NCI-H446 treated with DMSO at 0.1 percent for 48 hours (cell line): ENCODE results near the gene IRS4.

Experiments used
- DNase-seq: peaks from one replicate; lab custom pipeline; 2025; lab: John Stamatoyannopoulos, UW

IRS4 gene

DNA sequence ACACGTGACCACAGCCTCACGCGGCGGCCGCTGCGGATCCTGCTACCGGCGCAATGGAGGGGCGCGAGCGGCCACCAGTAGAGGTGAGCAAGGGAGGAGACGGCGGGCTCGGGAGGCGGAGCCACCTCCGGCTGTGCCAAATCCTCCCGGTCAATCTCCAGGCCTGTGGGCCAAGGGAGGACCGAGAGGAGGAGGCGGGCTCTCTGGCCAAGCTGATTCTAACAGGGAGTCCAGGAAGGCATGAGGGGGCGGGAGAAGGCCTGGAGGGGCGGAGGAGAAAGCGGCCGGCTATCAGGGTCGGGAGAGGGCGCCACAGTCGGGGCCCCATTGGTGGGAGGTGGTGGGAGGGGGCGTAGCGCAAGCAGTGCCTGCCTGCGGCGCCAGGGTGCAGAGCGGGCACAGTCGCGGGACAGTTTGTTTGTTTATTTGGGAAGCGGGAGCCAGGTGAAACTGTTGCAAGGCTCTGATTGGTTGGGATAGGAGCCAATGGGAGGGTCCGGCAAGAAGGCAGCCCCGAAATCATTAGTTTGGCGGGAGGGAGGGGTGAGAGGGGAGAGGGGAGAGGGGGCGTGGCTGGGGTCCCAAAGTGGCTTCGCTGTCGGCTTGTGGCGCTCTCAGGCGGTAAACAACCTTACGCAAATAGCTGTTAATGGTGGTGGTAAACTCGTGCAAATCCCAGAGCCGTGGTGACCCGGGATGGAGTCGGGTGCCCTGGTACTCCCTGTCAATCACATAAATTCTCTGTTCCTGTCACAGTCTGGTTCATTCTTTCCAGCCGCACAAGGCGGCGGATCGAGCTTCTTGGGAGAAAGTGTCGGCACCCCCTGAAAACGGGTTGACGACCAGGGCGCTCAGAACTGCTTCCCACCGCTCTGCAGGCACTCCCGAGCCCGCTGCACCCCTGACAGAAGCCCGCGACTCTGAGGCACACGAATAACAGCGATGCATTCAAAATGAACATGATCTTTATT is at the start of gene IRS4:
Gene IRS4, minus strand, starts transcription at position 55 of the 971 bp plus-strand sequence.
- no peak for DNase-seq

- no peak for DNase-seq
Observed at GRCh38 chrX:108772549-108772948, 36.2 kb upstream of the IRS4 start.

GRCh38 chrX:108763559-108763958 is 27.2 kb upstream of the IRS4 start:
- no peak for DNase-seq

DNA sequence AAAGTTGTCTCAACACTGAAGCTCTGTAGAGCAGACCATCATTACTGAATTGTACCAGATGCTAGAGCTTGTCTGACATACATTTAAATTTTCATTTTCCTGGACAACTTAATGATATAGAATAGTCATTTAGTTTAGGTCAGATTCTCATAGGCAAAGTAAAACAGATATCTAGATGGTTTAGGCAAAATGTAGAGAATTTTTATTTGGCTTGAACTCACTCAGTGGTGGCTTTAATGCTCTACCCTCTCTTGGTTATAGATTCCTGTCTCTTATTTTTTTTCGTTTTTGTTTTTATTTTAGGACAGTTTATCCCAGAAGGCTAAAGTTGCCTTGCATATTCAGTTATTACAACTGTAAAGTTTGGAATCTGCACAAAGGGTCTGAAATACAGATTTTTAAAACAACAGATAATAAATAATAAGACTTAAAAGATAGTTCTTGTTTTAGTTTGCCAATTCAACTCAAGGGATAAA is 4.0 kb upstream of the IRS4 start:
- DNase-seq: no peak

DNA sequence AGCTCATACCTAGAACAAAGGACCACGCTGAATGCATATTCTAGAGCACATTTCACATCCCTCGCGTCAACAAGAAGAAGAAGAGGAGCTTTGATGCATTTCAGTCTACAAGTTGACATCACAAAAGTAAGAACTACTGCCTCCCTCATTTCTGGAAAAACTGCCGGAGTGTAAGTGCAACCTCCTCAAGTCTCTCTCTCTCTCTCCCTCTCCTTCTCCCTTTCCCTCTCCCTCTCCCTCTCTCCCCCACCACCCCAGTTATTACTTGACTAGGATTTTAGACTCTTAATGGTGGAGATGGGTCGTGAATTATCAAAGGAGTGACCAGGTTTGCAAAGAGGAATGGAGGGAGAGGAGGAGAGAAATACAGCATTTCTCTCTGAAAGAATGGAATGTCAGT is 1.4 kb upstream of the IRS4 start:
- no peak for DNase-seq

DNA sequence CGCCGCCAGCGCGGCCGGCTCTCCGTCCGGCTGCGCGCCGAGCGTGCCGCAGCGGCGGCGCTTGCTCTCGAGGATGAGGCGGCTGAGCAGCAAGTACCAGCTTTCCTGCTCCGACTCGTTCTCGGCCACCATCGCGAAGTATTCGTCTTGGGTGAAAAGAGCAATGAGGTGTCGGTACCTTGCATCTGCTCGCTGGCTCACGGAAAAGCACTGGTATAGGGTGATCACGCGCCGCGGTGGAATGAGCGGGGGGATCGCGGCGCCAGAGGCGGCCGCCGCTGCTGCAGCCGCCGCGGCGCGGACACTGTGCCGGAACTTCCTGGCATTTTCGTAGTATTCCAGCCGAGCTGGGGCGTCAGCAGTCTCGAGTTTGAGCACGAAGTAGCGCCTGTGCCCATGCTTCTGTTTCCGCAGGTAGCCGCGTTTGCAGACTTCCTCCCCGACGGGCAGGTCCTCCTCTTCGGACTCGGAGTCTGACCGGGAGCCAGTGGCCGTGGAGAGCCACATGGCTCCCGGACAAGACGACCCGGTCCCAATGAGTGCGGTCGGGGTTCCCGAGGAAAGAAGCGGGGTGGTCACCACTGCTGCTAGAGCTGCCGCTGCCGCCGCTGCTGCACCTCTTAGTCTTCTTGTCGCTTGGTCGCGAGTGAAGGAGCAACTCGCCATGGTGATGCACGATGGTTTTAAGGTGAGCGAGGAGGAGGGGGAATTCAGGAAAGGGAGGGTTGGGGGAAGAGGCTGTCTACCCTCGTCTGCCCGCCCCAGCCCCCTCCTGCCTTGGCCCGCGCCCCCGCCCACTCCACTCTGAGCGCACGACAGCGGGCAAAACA is 469 bp downstream of the IRS4 start:
- no peak for DNase-seq

- no peak for DNase-seq
Observed at GRCh38 chrX:108735091-108735678, 1.2 kb downstream of the IRS4 start.

DNA sequence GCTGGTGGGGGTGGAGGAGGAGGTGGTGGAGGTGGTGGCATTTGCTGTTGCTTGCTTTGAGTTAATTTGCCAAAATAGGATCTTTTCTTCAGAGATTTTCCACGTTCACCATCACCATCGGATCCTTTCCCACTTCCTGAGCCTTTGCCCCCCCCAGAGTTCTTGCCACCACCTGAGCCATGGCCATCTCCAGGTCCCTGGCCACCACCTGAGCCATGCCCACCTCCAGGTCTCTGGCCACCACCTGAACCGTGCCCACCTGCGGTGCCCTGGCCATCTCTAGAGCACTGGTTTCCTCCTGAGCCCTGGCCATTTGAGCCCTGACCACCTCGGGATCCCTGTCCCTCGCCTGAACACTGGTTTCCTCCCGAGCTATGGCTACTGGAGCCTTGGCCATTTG is 1.9 kb downstream of the IRS4 start:
- no peak for DNase-seq

DNA sequence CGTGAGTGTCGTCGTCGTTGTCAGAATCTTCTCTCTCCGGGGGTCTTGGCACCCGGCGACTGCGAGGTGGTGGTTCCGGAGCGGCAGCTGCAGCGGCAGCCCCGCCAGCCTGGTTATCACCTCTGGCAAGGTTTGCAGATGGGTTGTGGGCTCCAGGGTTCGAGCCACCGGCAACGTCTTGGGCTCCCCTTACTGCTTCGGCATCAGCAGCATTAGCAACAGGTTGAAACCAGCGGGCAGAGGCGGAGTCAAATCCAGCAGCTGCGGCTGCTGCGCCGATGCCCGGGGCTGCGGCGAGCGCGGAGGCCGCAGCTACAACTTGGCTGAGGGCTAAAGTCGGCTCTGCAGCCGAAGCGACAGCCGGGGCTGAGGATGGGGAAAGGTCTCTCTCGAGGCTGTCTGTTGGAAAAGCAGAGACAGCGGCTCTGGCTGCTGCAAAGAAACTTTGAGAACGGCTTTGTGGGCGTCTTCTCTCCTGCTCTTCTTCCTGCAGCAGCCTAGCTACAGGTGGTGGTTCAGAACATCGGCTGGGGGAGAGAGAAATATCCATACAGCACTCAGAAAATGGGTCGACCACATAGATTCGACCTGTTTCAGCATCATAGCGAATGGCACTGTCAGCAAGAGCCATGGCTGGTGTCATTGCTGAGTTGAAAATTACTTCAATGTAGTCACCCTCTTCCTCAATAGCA is 3.6 kb downstream of the IRS4 start:
- DNase-seq: no peak

DNA sequence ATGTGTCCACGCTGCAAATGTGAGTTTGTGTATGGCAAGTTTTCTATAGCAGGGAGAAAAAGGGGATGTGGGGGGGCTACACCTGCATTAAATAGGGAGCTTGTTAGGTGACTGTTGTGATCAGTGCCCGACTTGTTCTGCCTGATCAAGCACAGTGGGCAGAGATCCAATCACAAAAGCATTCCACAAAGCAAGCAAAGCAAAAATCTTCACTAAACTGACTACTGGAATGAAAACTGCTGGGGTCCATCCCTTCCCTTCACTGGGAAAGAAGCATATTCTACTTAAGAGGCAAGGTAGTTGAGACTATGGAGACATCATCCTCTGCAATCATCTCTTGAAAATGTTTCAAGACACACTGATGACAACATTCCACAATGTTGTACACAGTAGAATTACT is 5.2 kb downstream of the IRS4 start:
- DNase-seq: no peak

- no peak for DNase-seq
Observed at GRCh38 chrX:108726748-108727147, 9.6 kb downstream of the IRS4 start.

DNA sequence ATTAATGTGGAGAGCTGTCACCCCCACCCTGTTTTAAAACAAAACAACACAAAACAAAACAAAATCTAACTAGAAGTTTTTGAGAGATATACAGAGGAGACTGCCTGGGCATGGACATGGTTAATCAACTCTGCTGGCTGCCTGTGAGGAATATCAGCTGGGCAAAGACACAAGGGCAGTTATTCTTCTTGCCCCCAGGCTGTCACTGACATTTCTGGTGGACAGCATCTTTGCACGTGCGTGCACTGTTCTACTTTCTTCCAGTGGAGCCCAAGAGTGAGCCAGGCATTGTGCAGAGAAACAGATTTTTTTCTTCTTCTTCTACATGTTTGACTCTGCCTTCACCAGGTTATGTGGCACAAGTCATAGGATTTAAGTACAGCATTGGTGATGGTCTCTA is 13.8 kb downstream of the IRS4 start:
- DNase-seq: no peak

- DNase-seq: no peak
Observed at GRCh38 chrX:108712886-108713285, 23.5 kb downstream of the IRS4 start.

- DNase-seq: no peak
Observed at GRCh38 chrX:108704839-108705238, 31.5 kb downstream of the IRS4 start.

DNA sequence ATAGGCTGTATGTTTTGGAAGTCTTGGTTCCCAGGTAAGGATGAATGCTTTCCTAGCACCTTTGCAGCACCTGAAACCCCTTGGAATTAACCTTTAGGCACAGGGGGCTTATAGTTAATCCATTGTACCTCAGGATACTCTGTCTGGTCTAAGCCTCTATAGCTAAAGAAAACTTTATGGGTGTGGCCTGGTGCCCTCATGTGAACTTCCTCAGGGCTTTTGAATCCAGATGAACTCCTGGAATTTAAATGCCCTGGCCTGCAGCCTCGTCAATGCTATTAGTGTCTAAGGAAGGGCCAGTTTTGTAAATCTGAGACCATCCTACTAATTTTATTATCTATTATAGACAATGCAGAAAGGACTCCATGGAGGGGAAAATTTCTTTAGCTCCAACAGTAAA is 33.8 kb downstream of the IRS4 start:
- no peak for DNase-seq

- no peak for DNase-seq
Observed at GRCh38 chrX:108701633-108702032, 34.7 kb downstream of the IRS4 start.

- no peak for DNase-seq
Observed at GRCh38 chrX:108699368-108699767, 37.0 kb downstream of the IRS4 start.

GRCh38 chrX:108696690-108697089 is 39.7 kb downstream of the IRS4 start:
- no peak for DNase-seq
